Activated CD4-positive, alpha-beta T cell treated with anti-CD3 and anti-CD28 coated beads, Interleukin-2, Interleukin-4, amounts not matched to agents 100 ng/mL and 50 ng/mL, durations not matched to agents 16 hours and 8 hours (primary cell): ENCODE data around the gene MAPK1.
"Not testable (repeated sequence)": the region's sequence is repeated elsewhere in the genome, so short reads cannot be mapped to it uniquely, and the experiment has no call there.

Source experiments
- DNase-seq: peaks from one replicate; pipeline ENCODE4 v3.0.0-alpha.2; 2020; ENCODE audit warnings: low spot score

The MAPK1 gene

DNA sequence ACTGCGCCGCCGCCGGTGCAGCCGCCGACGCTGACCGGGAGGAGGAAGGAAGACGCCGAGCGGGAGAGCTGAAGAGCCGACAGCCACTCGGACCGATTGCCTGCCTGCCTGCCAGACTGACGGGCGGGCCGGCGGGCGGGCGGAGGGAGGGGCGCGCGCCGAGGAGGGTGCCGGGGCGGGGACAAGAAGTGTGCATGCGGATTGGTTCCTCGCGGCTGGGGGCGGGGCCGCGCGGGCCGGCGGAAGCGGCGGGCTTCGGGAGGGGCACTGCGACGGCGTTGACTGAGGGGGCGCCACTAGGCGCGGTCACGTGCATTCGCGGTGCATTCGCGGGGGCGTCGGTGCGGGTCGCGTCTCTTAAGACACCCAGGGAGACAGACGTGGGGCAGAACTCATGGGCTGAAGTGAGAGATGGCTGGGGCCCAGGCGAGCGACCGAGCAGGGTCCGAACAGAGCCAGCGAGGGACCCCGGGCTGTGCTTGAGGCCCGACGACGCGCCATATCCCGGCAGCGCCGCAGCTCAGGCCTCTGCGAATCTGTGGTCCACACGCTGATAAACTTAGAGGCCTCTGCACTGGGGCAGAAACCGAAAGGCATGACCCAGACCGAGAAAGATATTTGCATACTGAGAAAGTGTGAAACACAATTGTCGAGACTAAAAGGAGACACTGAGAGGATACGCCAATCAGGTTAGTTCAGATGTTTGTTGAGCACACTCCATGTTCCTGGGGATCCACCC lies at the start of gene MAPK1:
Gene MAPK1, minus strand, starts transcription at position 118 of the 739 bp plus-strand sequence. CDS start 205 bp downstream, outside the sequence.
- DNase-seq, result peak; percentile 94

DNA sequence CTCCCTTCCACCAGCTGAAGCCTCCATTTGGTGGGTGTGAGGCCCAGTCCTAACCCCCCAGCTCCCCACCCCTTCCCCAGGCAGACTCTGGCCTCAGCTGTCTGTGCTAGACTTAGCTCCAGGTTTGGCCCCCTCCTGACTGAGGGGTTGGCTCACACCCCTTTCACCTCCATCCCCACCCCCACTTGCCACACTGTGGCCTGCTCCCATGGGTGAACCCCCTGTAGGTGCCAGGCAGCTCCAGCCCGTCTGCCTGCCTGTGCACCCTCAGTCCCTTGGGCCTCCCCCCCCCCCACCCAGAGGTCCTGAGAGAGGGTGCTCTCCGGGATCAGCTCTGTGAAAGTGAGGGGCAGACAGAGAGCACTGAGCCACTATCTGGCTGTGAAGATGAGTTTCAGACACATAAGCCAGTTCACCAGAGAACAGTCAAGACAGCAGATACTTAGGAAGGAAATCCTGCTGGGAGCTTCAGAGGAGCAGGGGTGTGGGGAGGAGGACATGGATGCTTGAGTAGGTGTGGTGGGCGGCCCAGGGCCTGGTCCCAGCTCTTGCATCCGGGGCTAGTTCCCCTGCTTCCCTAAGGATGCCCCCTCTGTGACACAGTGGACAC lies 49.0 kb upstream of the MAPK1 start:
- no peak for DNase-seq

DNA sequence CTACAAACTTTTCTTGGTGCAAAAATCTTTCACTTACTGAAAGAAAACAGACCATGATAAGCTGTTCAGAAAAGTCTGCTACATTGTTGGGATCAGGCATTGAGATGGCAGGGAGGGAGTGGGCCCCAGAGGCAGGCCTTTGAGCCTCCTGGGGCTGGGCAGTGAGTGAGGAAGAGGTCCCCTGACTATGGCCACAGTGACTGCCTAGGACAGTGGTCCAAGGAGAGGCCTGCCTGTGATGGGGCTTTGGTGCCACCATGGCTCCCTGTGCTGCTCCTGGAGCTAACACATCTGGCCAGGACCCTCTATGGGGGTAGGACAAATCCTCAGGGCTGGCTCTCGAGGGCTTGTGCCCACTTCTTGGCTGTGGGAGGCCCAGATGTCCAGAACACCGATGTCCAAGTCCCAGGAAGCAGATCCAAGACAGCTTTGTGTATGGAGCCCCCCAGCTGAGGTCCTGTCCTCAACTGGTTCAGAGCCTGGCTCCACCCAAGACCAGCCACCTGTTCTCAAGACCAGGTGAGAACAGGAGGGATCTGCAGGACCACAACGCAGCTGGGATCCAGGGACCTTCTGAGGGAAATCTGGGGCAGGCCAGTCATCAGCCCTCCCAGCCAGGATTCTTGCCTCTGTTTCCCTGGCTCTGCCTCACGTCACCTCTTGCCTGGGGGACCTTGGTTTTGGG lies 48.3 kb upstream of the MAPK1 start:
- DNase-seq, result no peak

DNA sequence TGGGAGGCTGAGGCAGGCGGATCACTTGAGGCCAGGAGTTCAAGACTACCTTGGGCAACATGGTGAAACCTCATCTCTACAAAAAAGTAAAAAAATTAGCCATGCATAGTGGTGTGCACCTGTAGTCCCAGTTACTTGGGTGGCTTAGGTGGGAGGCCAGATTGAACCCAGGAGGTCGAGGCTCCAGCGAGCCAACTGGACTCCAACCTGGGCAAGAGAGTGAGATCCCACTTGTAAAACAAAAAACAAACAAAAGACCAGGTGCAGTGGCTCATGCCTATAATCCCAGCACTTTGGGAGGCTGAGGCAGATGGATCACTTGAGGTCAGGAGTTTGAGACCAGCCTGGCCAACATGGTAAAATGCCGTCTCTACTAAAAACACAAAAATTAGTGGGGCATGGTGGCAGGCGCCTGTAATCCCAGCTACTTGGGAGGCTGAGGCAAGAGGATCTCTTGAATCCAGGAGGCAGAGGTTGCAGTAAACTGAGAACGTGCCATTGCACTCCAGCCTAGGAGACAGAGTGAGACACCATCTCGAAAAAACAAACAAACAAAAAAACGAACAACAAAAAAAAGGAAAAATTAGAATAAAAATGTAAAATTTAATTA lies 46.7 kb upstream of the MAPK1 start:
- DNase-seq, result not testable (repeated sequence)

DNA sequence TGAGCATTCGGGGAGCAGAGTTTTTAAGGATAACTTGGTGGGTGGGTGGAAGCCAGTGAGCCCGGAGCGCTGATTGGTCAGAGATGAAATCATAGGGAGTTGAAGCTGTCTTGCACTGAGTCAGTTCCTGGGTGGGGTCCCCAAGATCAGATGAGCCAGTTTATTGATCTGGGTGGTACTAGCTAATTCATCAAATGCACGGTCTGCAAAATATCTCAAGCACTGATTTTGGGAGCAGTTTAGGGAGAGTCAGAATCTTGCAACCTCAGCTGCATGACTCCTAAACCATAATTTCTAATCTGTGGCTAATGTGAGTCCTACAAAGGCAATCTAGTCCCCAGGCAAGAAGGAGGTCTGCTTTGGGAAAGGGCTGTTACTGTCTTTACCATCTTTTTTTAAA lies 42.9 kb upstream of the MAPK1 start:
- not testable (repeated sequence) for DNase-seq

DNA sequence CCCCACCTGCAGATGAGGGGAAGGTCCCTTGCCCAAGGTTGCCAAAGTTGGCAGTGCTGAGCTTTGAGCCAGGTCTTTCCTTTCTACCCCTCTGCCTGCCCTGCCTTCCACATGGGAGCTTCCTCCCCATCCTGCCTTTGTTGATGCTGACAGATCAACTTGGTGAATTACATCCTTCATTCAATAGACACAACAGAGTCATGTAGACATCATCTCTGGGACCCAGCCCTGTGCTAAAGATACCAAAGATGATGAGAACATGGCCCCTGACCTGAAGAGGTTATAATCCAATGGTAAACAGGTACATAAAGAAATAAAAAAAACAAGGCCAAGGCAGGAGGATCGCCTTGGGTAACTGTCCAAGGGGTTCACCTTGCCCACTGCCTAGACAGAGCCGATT lies 42.4 kb upstream of the MAPK1 start:
- DNase-seq, result no peak

DNA sequence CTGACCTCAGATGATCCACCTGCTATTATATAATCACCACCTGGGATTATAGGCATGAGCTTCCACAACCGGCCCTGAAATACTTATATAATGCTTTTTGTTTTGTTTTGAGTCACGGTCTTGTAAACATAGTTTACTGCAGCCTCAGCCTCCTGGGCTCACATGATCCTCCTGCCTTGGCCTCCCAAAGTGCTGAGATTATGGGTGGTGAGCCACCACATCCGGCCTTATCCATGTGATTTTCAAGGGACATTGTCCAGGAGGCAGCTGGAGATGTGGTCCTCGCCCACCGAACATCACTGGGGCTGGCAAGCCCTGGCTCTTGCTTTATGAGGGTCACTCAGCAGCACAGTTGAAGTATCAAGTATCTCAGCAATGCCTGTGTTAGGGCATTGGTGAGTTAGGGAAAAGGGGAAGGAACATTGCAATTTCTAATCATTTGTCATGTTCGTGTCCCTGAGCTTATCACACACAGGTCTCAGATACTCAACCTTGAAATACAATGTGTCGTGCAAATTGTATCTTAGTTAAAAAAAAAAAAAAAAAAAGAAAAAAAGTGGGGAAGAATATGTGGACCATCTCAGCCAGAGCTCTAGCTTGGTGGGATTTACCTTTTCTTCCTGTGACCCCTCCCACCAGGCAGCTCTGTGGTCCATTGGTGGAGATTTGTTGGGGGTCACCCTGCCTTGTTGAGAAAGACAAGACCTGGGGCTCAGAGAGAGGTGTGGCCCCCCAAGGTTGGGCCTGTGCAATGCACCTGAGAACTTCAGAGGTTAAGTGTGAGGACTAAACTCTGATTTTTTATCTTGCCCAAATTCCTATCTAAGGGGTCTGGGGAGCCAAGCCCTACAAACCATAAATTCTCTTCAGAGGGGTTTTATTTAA lies 40.4 kb upstream of the MAPK1 start:
- DNase-seq, result no peak

DNA sequence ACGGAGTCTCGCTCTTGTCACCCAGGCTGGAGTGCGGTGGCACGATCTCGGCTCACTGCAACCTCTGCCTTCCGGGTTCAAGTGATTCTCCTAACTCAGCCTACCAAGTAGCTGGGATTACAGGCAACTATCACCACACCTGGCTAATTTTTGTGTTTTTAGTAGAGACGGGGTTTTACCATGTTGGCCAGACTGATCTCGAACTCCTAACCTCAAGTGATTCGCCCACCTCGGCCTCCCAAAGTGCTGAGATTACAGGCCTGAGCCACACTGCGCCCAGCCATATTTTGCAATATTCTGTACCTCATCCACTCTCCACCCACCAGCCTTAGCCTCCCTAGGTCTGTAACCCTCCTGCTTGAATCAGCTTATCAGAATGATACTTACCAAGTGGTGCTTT lies 37.8 kb upstream of the MAPK1 start:
- DNase-seq, result not testable (repeated sequence)

DNA sequence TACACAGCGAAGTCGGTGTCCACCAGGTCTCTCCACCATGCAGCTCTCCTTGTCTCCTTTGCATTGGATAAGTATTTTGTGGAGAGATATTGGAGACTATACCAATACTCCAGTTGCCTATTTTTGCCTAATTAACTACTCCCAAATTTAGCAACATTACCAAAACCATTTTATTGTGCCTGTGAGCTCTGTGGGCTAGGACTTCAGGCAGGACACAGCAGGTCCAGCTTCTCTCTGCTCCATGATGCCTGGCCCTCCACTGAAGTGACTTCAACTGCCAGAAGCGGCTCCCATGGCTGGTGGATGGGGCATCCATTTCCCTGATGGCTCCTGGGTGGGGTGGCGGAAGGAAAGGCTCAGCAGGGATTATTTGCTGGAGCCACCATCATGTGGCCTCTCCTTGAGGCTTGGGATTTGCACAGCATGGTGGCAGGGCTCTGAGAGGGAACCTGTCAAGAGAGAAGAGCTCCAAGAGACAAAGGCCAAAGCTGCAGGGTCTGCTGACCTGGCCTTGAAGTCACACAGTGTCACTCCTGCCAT lies 36.9 kb upstream of the MAPK1 start:
- DNase-seq, result no peak

DNA sequence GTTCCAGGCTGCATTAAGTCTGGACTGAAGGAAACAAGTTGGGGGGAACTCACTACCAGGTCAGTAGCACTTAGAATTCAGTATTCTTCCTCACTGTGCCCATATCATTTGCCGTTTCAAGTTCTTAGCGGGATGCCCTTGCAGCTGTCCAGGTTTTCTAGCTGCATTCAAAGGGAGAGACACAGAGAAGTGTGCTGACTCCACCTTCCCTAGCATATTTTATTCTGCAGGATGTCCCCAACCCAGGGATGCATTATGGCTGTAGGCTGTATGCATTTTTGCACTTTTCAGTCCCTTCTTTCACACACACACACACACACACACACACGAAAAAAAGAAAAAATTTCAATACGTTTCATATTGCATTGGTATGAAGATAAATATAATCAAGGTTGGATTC lies 35.8 kb upstream of the MAPK1 start:
- no peak for DNase-seq

DNA sequence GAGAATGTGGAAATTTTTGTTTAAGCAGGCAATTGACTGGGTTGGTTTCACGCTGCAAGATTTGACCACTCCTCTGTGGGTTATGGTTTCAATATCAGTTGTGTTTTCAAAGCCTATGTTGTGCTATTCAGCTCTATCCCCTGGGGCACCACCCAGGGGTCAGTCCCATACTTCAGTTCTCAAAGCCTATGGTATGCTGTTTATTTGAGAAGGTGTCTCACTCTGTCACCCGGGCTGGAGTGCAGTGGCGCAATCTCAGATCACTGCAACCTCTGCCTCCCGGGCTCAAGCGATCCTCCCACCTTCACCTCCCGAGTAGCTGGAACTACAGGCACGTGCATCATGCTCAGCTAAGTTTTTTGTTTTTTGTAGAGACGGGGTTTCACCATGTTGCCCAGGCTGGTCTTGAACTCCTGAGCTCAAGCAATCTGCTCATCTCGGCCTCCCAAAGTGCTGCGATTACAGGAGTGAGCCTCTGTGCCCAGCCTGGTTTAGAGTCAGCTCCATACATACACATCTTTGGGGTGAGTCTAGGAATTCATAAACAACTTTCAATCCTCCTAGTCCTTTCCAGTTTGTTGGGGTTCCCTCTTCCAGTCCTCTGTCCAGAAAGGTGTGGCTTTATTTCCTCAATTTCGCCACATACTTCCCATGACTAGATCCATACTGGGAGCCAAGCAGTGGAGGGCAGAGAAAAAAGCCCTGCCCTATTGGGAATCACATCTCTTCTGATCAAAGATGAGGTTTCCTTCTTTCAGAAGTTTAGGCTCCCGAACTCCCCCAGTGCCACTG lies 35.0 kb upstream of the MAPK1 start:
- no peak for DNase-seq

DNA sequence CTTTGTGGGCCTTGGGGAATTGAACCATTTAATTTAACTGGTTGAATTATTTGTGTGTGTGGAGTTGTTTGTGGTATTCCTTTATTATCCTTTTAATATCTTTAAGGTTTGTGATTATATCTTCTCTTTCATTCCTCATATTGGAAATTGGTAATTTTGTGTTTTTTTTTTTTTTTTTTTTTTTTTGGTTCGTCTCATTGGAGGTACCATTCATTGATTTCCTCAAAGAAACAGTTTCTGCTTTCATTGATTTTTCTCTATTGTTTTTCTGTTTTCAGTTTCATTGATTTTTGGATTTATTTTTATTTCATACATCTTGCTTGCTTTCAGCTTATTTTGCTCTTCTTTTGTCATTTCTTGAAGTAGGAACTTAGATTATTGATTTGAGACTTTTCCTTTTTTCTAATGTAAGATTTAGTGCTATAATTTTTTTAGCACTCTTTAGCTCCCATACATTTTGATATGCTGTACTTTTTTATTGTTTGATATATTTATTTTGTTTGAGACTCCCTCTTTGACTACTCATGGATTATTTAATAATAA lies 31.0 kb upstream of the MAPK1 start:
- no peak for DNase-seq

DNA sequence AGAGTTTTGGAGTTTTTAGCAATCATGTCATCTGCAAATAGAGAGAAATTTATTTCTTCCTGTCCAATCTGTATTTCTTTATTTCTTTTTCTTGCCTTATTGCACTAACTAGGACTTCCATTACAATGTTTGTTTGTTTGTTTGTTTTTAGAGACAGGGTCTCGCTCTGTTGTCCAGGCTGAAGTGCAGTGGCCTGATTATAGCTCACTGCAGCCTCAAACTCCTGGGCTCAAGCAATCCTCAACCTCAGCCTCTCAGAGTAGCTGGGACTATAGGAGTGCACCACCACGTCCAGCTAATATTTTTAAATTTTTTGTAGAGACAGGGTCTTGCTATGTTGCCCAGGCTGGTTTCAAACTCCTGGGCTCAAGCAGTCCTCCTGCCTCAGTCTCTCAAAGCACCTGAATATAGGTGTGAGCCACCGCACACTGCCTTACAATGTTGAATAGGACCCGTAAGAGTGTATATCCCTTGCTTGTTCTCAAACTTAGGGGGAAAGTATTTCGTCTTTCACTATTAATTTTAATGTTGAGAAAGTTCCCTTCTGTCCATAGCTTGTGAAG lies 29.6 kb upstream of the MAPK1 start:
- no peak for DNase-seq

DNA sequence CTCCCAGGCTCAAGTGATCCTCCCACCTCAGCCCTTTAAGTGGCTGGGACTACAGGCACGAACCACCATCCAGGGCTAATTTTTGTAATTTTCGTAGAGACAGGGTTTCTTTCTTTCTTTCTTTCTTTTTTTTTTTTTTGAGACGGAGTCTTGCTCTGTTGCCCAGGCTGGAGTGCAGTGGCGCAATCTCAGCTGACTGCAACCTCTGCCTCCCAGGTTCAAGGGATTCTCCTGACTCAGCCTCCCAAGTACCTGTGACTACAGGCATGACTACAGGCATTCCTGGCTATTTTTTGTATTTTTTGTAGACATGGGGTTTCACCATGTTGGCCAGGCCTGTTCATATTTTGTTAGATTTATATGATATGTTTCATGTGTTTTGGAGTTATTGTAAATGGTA lies 28.8 kb upstream of the MAPK1 start:
- DNase-seq, result not testable (repeated sequence)

DNA sequence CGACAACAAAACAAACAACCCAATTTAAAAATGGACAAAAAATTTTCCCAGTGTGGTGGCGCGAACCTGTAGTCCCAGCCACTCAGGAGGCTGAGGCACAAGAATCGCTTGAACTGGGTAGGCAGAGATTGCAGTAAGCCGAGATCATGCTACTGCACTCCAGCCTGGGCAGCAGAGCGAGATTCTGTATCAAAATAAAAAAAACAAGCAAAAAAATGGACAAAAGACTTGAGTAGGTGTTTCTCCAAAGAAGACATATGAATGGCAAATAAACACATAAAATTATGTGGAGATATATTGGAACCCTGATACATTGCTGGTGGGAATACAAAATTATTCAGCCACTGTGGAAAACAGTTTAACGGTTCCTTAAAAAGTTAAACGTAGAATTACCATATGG lies 27.4 kb upstream of the MAPK1 start:
- DNase-seq, result no peak

DNA sequence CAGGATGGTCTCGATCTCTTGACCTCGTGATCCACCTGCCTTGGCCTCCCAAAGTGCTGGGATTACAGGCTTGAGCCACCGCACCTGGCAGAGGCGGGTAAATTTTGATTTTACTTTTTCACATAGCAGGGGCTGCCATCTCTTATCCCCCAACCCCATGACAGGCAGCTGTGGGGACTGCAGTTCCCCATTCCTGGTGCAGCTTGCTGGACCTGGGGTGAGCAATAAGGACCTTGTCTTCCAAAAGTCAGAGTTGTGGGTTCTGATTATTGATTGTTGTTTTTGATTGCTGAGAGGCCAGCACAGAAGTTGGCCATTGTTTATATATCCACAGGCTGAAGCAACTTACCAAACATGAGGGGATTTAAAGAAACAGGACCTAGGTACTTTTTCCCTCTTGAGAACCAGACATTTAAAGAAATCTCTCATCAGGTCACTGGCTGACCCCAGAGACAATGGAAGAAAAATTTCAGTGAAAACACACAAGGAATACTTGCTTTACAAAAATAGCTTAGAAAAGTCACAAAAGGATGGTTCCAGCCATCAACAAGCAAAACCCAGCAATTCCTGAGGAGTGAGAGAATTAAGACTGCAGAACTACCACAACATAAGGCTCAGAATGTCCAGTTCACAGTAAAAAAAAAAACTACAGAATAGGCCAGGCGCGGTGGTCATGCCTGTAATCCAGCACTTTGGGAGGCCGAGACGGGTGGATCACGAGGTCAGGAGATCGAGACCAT lies 22.0 kb upstream of the MAPK1 start:
- DNase-seq, result no peak

DNA sequence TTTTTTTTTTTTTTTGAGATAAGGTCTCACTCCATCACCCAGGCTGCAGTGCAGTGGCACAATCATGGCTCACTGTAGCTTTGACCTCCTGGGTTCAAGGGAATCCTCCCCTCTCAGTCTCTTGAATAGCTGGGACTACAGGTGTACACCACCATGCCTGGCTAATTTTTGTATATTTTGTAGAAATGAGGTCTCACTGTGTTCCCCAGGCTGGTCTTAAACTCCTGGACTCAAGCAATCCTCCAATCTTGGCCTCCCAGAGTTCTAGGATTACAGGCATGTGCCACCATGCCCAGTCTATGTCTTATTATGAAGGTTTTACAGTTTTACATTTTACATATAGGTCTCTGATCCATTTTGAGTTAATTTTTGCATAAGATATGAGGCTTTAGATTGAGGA lies 20.4 kb upstream of the MAPK1 start:
- DNase-seq, result no peak

DNA sequence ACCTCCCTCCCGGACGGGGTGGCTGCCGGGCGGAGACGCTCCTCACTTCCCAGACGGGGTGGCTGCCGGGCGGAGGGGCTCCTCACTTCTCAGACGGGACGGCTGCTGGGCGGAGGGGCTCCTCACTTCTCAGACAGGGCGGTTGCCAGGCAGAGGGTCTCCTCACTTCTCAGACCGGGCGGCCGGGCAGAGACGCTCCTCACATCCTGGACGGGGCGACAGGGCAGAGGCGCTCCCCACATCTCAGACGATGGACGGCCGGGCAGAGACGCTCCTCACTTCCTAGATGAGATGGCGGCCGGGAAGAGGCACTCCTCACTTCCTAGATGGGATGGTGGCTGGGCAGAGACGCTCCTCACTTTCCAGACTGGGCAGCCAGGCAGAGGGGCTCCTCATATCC lies 16.5 kb upstream of the MAPK1 start:
- not testable (repeated sequence) for DNase-seq

DNA sequence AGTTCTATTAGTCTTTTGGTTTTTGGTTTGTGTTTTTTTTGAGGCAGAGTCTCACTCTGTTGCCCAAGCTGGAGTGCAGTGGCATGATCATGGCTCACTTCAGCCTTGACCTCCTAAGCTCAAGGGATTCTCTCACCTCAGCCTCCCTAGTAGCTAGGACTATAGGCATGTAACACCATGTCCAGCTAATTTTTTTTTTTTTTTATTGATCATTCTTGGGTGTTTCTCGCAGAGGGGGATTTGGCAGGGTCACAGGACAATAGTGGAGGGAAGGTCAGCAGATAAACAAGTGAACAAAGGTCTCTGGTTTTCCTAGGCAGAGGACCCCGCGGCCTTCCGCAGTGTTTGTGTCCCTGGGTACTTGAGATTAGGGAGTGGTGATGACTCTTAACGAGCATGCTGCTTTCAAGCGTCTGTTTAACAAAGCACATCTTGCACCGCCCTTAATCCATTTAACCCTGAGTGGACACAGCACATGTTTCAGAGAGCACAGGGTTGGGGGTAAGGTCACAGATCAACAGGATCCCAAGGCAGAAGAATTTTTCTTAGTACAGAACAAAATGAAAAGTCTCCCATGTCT lies 15.4 kb upstream of the MAPK1 start:
- not testable (repeated sequence) for DNase-seq
